ENCODE data around the gene PKD2. TPM values are rescaled to one million over a fixed set of nuclear protein-coding genes. Genes with fewer than 3 reads are reported as not detected.
"Not testable (repeated sequence)": the region's sequence is repeated elsewhere in the genome, so short reads cannot be mapped to it uniquely, and the experiment has no call there.

Gene PKD2
- total RNA-seq, 4 donors from 2014 or later = 4.1 to 7.6 (median 6.2) TPM

GRCh38 chr4:88021824-88022223, 14.4 kb downstream of the PKD2 start:
- no peak for ATAC-seq

GRCh38 chr4:88022289-88022688, 14.9 kb downstream of the PKD2 start:
- TF ChIP-seq CTCF (IDR thresholded peaks at IDR 0.05 in 4 of 5, conservative IDR thresholded peaks at IDR 0.05 in 1 of 5) = no peak
- no peak for TF ChIP-seq POLR2A (IDR thresholded peaks at IDR 0.05)
- Histone ChIP-seq H3K4me1 (peaks cover 10 to 17% of the 10 kb centered on the region in 2 donors), H3K27ac (no peak overlapping the region), H3K9me3 (no peaks in the 10 kb centered on the region), H3K4me3 (no peak overlapping the region), H3K27me3 (no peaks in the 10 kb centered on the region), H3K36me3 (no peaks in the 10 kb centered on the region)
- intact Hi-C loops (cut with DNase I; ENCODE audit: low total_unique reads) (no loop called here), in situ Hi-C loops (cut with MboI; ENCODE audit: low sequenced_read_pairs in 4 of 4) (loop anchor here in 1 of 4 donors (25.0 kb wide), 1 partner anchor 485 kb away; the partner anchor contains the start of gene SPARCL1)
- ATAC-seq (no peak), DNase-seq (no peak)

More at GRCh38 chr4:88021824-88022223, 14.4 kb downstream of the PKD2 start:
- TF ChIP-seq CTCF (IDR thresholded peaks at IDR 0.05 in 4 of 5, conservative IDR thresholded peaks at IDR 0.05 in 1 of 5) (no peak), POLR2A (IDR thresholded peaks at IDR 0.05) (no peak)
- no peaks in the 10 kb centered on the region for H3K27me3 ChIP-seq
- no peak overlapping the region for H3K4me3 ChIP-seq
- H3K4me1 ChIP-seq = peaks cover 10 to 18% of the 10 kb centered on the region in 2 donors
- in situ Hi-C loops (cut with MboI; ENCODE audit: low sequenced_read_pairs in 4 of 4) (loop anchor here in 1 of 4 donors (25.0 kb wide), 1 partner anchor 485 kb away; the partner anchor contains the start of gene SPARCL1), intact Hi-C loops (cut with DNase I; ENCODE audit: low total_unique reads) (no loop called here)
- H3K9me3 ChIP-seq = no peaks in the 10 kb centered on the region
- H3K27ac ChIP-seq = no peak overlapping the region
- DNase-seq = no peak
- no peaks in the 10 kb centered on the region for H3K36me3 ChIP-seq

GRCh38 chr4:88025868-88026661, 18.6 kb downstream of the PKD2 start:
- in situ Hi-C loops (cut with MboI; ENCODE audit: low sequenced_read_pairs in 4 of 4) = loop anchor here in 1 of 4 donors (25.0 kb wide), 1 partner anchor 486 kb away; the partner anchor contains the start of gene PYURF
- H3K27ac ChIP-seq; H3K27me3 ChIP-seq; ATAC-seq; H3K4me3 ChIP-seq; H3K4me1 ChIP-seq; DNase-seq; H3K9me3 ChIP-seq; H3K36me3 ChIP-seq; intact Hi-C loops (cut with DNase I; ENCODE audit: low total_unique reads): not testable (repeated sequence)

- Histone ChIP-seq H3K4me1 (no peaks in the 10 kb centered on the region), H3K4me3 (no peak overlapping the region), H3K9me3 (no peaks in the 10 kb centered on the region), H3K27me3 (no peaks in the 10 kb centered on the region), H3K27ac (peak overlapping the region in 1 of 4 donors; percentile 5), H3K36me3 (no peaks in the 10 kb centered on the region)
- ATAC-seq (peak in 1 of 2 donors; percentile 36), DNase-seq (no peak)
- TF ChIP-seq POLR2A (IDR thresholded peaks at IDR 0.05) = no peak
- no peak for TF ChIP-seq CTCF (IDR thresholded peaks at IDR 0.05 in 4 of 5, conservative IDR thresholded peaks at IDR 0.05 in 1 of 5)
- intact Hi-C loops (cut with DNase I; ENCODE audit: low total_unique reads) (no loop called here), in situ Hi-C loops (cut with MboI; ENCODE audit: low sequenced_read_pairs in 4 of 4) (loop anchor here in 1 of 4 donors (25.0 kb wide), 1 partner anchor 484 kb away; the partner anchor contains the start of gene PYURF)
Observed at GRCh38 chr4:88027611-88028608, 20.5 kb downstream of the PKD2 start.

Measured in gastrocnemius medialis (tissue), 4 donors.